Mesenchymal stem cell (in vitro differentiated cells and primary cell): ENCODE data around the gene MYLK.

ENCODE experiments used
- DNase-seq: peaks from one replicate; pipeline ENCODE4 v3.0.0-alpha.2; 2013
- H2AFZ ChIP-seq: one replicate; pipeline ENCODE4 v1.6.1; 2013; ENCODE audit warnings: low read depth, mild to moderate bottlenecking, control low read depth, inconsistent platforms, low read length, moderate library complexity
- H2AK5ac ChIP-seq: 2 replicates; pipeline ENCODE4 v1.6.1; 2013; ENCODE audit warnings: low read length, moderate library complexity, mild to moderate bottlenecking, inconsistent platforms; ENCODE audit not compliant: severe bottlenecking
- H2BK120ac ChIP-seq: one replicate; pipeline ENCODE4 v1.6.1; 2013; ENCODE audit warnings: low read depth, mild to moderate bottlenecking, inconsistent platforms, low read length, moderate library complexity
- H2BK12ac ChIP-seq, 2 experiments: one replicate each; pipeline ENCODE4 v1.6.1; 2013; ENCODE audit warnings: inconsistent platforms in 2 of 2, low read length in 2 of 2, mild to moderate bottlenecking in 2 of 2, moderate library complexity in 2 of 2, control low read depth in 1 of 2
- H2BK15ac ChIP-seq: one replicate; pipeline ENCODE4 v1.6.1; 2013; ENCODE audit warnings: mild to moderate bottlenecking, low read depth, inconsistent platforms; ENCODE audit not compliant: poor library complexity, severe bottlenecking
- H2BK5ac ChIP-seq: 2 replicates; pipeline ENCODE4 v1.6.1; 2013; ENCODE audit warnings: low read depth, mild to moderate bottlenecking, low read length, control low read depth, inconsistent platforms; ENCODE audit not compliant: poor library complexity, severe bottlenecking
- H3K14ac ChIP-seq, 2 experiments: one replicate each; pipeline ENCODE4 v1.6.1; 2013; ENCODE audit warnings: inconsistent platforms in 2 of 2, low read length in 2 of 2, control low read depth in 1 of 2, mild to moderate bottlenecking in 1 of 2, moderate library complexity in 1 of 2
- H3K18ac ChIP-seq, 2 experiments: one replicate each; pipeline ENCODE4 v1.6.1; 2013; ENCODE audit warnings: inconsistent platforms in 2 of 2, low read length in 2 of 2, control low read depth in 1 of 2, low read depth in 1 of 2, mild to moderate bottlenecking in 1 of 2
- H3K23ac ChIP-seq, 2 experiments: one replicate each; pipeline ENCODE4 v1.6.1; 2013; ENCODE audit warnings: inconsistent platforms in 2 of 2, low read length in 2 of 2, mild to moderate bottlenecking in 2 of 2, moderate library complexity in 2 of 2, control low read depth in 1 of 2
- H3K27ac ChIP-seq: 2 replicates; pipeline ENCODE4 v1.5.1; 2013; ENCODE audit warnings: mild to moderate bottlenecking, moderate library complexity, low read length, control low read depth, inconsistent platforms; ENCODE audit not compliant: poor library complexity, severe bottlenecking
- H3K27me3 ChIP-seq, 2 experiments: 2 replicates each; pipeline versions ENCODE4 v1.6.1 to v1.7.0; 2013; ENCODE audit warnings: low read length in 2 of 2, mild to moderate bottlenecking in 2 of 2, moderate library complexity in 2 of 2, control low read depth in 1 of 2, inconsistent platforms in 1 of 2; ENCODE audit not compliant: control insufficient read depth in 1 of 2, insufficient read depth in 1 of 2
- H3K36me3 ChIP-seq, 2 experiments: 2 replicates each; pipeline versions ENCODE4 v1.6.1 to v1.7.0; 2013; ENCODE audit warnings: low read length in 2 of 2, control low read depth in 1 of 2, inconsistent platforms in 1 of 2, low read depth in 1 of 2, mild to moderate bottlenecking in 1 of 2; ENCODE audit not compliant: insufficient read depth in 2 of 2, control insufficient read depth in 1 of 2
- H3K4ac ChIP-seq, 2 experiments: one replicate each; pipeline ENCODE4 v1.6.1; 2013; ENCODE audit warnings: inconsistent platforms in 2 of 2, low read length in 2 of 2, mild to moderate bottlenecking in 2 of 2, moderate library complexity in 2 of 2, control low read depth in 1 of 2, low read depth in 1 of 2
- H3K4me1 ChIP-seq: 2 replicates; pipeline ENCODE4 v1.6.1; 2013; ENCODE audit warnings: low read depth, low read length, control low read depth; ENCODE audit not compliant: control insufficient read depth, insufficient read depth
- H3K4me2 ChIP-seq: 2 replicates; pipeline ENCODE4 v1.6.1; 2013; ENCODE audit warnings: low read length, mild to moderate bottlenecking, inconsistent platforms; ENCODE audit not compliant: poor library complexity, severe bottlenecking
- H3K4me3 ChIP-seq, 2 experiments: 2 replicates each; pipeline versions ENCODE4 v1.5.1 to v1.7.0; 2013; ENCODE audit warnings: low read length in 2 of 2, mild to moderate bottlenecking in 2 of 2, control low read depth in 1 of 2, low read depth in 1 of 2; ENCODE audit not compliant: insufficient read depth in 1 of 2
- H3K79me1 ChIP-seq: replicated peaks from 2 replicates; pipeline ENCODE4 v1.6.1; 2013; ENCODE audit warnings: mild to moderate bottlenecking, control low read depth, low read length, inconsistent platforms; ENCODE audit not compliant: poor library complexity, severe bottlenecking
- H3K9ac ChIP-seq: 2 replicates; pipeline ENCODE4 v1.7.0; 2013; ENCODE audit warnings: mild to moderate bottlenecking, low read length, moderate library complexity
- H3K9me3 ChIP-seq: 2 replicates; pipeline ENCODE4 v1.7.0; 2013; ENCODE audit warnings: mild to moderate bottlenecking, low read length; ENCODE audit not compliant: control insufficient read depth
- H4K8ac ChIP-seq: one replicate; pipeline ENCODE4 v1.6.1; 2013; ENCODE audit warnings: inconsistent platforms, mild to moderate bottlenecking, low read length, moderate library complexity
- H4K91ac ChIP-seq: one replicate; pipeline ENCODE4 v1.6.1; 2013; ENCODE audit warnings: mild to moderate bottlenecking, low read length, inconsistent platforms
- WGBS: methylation state at CpG from one replicate; pipeline ENCODE4 v1.1.7; 2013; ENCODE audit warnings: mixed read lengths; 5-methylcytosine and 5-hydroxymethylcytosine counted together

The MYLK gene

GRCh38 chr3:123789160-123789559 is 95.0 kb downstream of the MYLK start:
- Histone ChIP-seq H2BK15ac (no peak overlapping the region), H3K4ac (peak overlapping the region; percentile 68 to 93), H3K4me1 (peaks cover 13% of the 10 kb centered on the region), H2AFZ (no peak overlapping the region), H3K18ac (peak overlapping the region; percentile 88 to 97), H3K4me3 (no peak overlapping the region), H3K14ac (peak overlapping the region in 1 of 2 experiments; percentile 37), H2BK5ac (no peak overlapping the region), H3K36me3 (peaks cover 43 to 52% of the 10 kb centered on the region in 2 experiments), H3K23ac (peak overlapping the region in 1 of 2 experiments; percentile 23), H3K27ac (no peak overlapping the region), H3K9ac (no peak overlapping the region), H2BK12ac (peak overlapping the region; percentile 96 to 98), H3K27me3 (no peaks in the 10 kb centered on the region), H3K79me1 (peaks cover 33% of the 10 kb centered on the region), H2AK5ac (peak overlapping the region; percentile 33), H4K8ac (peak overlapping the region; percentile 89), H3K9me3 (no peaks in the 10 kb centered on the region), H2BK120ac (peak overlapping the region; percentile 90), H4K91ac (peak overlapping the region; percentile 95), H3K4me2 (no peak overlapping the region)
- DNase-seq = peak; percentile 14
- 58% methylated on average over 8 of the region's 9 CpGs for WGBS

GRCh38 chr3:123788710-123789109 is 95.4 kb downstream of the MYLK start:
- Histone ChIP-seq H3K27me3 (no peaks in the 10 kb centered on the region), H3K36me3 (peaks cover 43 to 50% of the 10 kb centered on the region in 2 experiments), H2BK15ac (no peak overlapping the region), H4K91ac (peak overlapping the region; percentile 95), H3K4me1 (peaks cover 13% of the 10 kb centered on the region), H3K27ac (peak overlapping the region; percentile 18), H2BK120ac (peak overlapping the region; percentile 90), H2BK5ac (no peak overlapping the region), H3K18ac (peak overlapping the region; percentile 88 to 97), H3K14ac (no peak overlapping the region), H3K9me3 (no peaks in the 10 kb centered on the region), H3K4ac (peak overlapping the region; percentile 68 to 93), H4K8ac (peak overlapping the region; percentile 89), H2BK12ac (peak overlapping the region; percentile 96 to 98), H2AFZ (no peak overlapping the region), H2AK5ac (peak overlapping the region; percentile 23), H3K4me3 (no peak overlapping the region), H3K23ac (peak overlapping the region in 1 of 2 experiments; percentile 23), H3K4me2 (no peak overlapping the region), H3K9ac (no peak overlapping the region), H3K79me1 (peaks cover 34% of the 10 kb centered on the region)
- 43% methylated on average over 2 of the region's 2 CpGs for WGBS
- peak; percentile 70 for DNase-seq

GRCh38 chr3:123787133-123787532 is 97.0 kb downstream of the MYLK start:
- H3K36me3 ChIP-seq = peaks cover 31 to 40% of the 10 kb centered on the region in 2 experiments
- H3K4me3 ChIP-seq = no peak overlapping the region
- peak overlapping the region in 1 of 2 experiments; percentile 61 for H3K18ac ChIP-seq
- no peak overlapping the region for H4K8ac ChIP-seq
- peaks cover 28% of the 10 kb centered on the region for H3K79me1 ChIP-seq
- no peak overlapping the region for H2AK5ac ChIP-seq
- H3K23ac ChIP-seq = no peak overlapping the region
- no peaks in the 10 kb centered on the region for H3K9me3 ChIP-seq
- DNase-seq = no peak
- no peak overlapping the region for H3K14ac ChIP-seq
- no peak overlapping the region for H3K27ac ChIP-seq
- no peak overlapping the region for H2AFZ ChIP-seq
- no peak overlapping the region for H2BK120ac ChIP-seq
- no peak overlapping the region for H3K4me2 ChIP-seq
- no peak overlapping the region for H3K9ac ChIP-seq
- 93% methylated on average over 5 of the region's 5 CpGs for WGBS
- H2BK5ac ChIP-seq = no peak overlapping the region
- peak overlapping the region in 1 of 2 experiments; percentile 45 for H2BK12ac ChIP-seq
- peak overlapping the region; percentile 15 for H2BK15ac ChIP-seq
- no peak overlapping the region for H3K4ac ChIP-seq
- no peaks in the 10 kb centered on the region for H3K27me3 ChIP-seq
- peaks cover 11% of the 10 kb centered on the region for H3K4me1 ChIP-seq
- no peak overlapping the region for H4K91ac ChIP-seq

GRCh38 chr3:123785602-123786001 is 98.5 kb downstream of the MYLK start:
- no peaks in the 10 kb centered on the region for H3K9me3 ChIP-seq
- peaks cover 27 to 33% of the 10 kb centered on the region in 2 experiments for H3K36me3 ChIP-seq
- no peak overlapping the region for H3K9ac ChIP-seq
- peaks cover 14% of the 10 kb centered on the region for H3K4me1 ChIP-seq
- H3K79me1 ChIP-seq = peaks cover 29% of the 10 kb centered on the region
- no peak overlapping the region for H4K91ac ChIP-seq
- H2BK5ac ChIP-seq = no peak overlapping the region
- H2BK120ac ChIP-seq = no peak overlapping the region
- H4K8ac ChIP-seq = no peak overlapping the region
- H3K27ac ChIP-seq = no peak overlapping the region
- no peak overlapping the region for H3K4ac ChIP-seq
- no peak overlapping the region for H3K14ac ChIP-seq
- H3K23ac ChIP-seq = no peak overlapping the region
- no peak overlapping the region for H2AK5ac ChIP-seq
- H3K4me2 ChIP-seq = no peak overlapping the region
- no peak overlapping the region for H2BK12ac ChIP-seq
- H3K4me3 ChIP-seq = no peak overlapping the region
- no peak overlapping the region for H2BK15ac ChIP-seq
- 91% methylated on average over 1 of the region's 3 CpGs for WGBS
- H3K27me3 ChIP-seq = no peaks in the 10 kb centered on the region
- no peak overlapping the region for H2AFZ ChIP-seq
- no peak for DNase-seq
- H3K18ac ChIP-seq = no peak overlapping the region
